Neuron (in vitro differentiated cells): ENCODE data around the gene DDX24.

ENCODE experiments used
- H2AFZ ChIP-seq: one replicate; pipeline ENCODE4 v1.6.1; 2013; ENCODE audit warnings: low read depth, mild to moderate bottlenecking, inconsistent platforms, low read length, moderate library complexity
- H3K27me3 ChIP-seq: one replicate; pipeline ENCODE4 v1.6.1; 2013; ENCODE audit warnings: low read length; ENCODE audit not compliant: insufficient read depth
- H3K36me3 ChIP-seq: one replicate; pipeline ENCODE4 v1.6.1; 2013; ENCODE audit warnings: low read length; ENCODE audit not compliant: insufficient read depth
- H3K4me1 ChIP-seq: one replicate; pipeline ENCODE4 v1.6.1; 2013; ENCODE audit warnings: low read length; ENCODE audit not compliant: insufficient read depth
- H3K4me3 ChIP-seq: 2 replicates; pipeline ENCODE4 v1.5.1; 2013; ENCODE audit warnings: mild to moderate bottlenecking, low read length, moderate library complexity
- H3K9me3 ChIP-seq: one replicate; pipeline ENCODE4 v1.6.1; 2013; ENCODE audit warnings: low read length

The DDX24 gene

DNA sequence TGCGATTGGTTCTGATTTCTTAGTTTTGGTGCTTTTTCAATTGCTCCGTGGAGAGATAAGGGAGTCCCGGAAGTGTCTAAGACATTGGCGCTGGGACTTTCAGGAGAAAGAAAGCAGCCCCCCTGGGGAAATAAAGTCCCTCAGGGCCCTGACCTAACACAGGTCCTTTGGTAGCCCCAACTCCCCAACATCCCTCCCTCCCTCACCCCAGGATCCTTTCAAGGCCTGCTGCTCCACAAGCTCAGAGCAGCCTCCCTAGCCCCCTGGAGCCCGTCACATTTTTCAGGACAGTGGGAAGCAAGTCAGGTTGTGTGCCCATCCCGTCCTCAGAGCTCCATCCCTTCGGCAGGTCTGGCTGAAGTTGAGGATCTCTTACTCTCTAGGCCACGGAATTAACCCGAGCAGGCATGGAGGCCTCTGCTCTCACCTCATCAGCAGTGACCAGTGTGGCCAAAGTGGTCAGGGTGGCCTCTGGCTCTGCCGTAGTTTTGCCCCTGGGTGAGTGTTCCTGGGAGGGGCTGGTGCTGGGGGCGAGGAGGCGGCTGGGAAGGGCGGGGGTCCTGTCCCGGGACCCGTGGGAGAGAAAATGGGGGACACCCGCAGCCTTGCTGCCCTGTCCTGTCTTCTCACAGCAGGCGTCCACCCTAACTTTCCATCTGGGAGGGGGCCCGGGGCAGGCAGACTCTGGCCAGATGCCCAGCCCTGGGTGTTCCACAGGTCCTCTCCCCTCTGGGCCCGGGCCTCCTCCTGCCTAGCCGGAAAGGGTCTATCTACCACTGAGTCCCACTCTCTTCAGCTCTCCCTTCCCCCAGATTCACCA lies 30.5 kb upstream of the DDX24 start:
- Histone ChIP-seq H3K36me3 (no peaks in the 10 kb centered on the region), H3K27me3 (no peaks in the 10 kb centered on the region), H3K9me3 (no peaks in the 10 kb centered on the region), H3K4me1 (no peaks in the 10 kb centered on the region), H2AFZ (no peak overlapping the region), H3K4me3 (no peak overlapping the region)

GRCh38 chr14:94110552-94111181 lies 29.7 kb upstream of the DDX24 start, which contains the start of gene IFI27:
Gene IFI27, plus strand, starts transcription at chr14:94110736.
- H3K27me3 ChIP-seq: no peaks in the 10 kb centered on the region
- H3K9me3 ChIP-seq: no peaks in the 10 kb centered on the region
- H2AFZ ChIP-seq: no peak within 1 kb of the TSS
- no peaks in the 10 kb centered on the region for H3K4me1 ChIP-seq
- no peaks in the 10 kb centered on the region for H3K36me3 ChIP-seq
- H3K4me3 ChIP-seq: no peak within 1 kb of the TSS

DNA sequence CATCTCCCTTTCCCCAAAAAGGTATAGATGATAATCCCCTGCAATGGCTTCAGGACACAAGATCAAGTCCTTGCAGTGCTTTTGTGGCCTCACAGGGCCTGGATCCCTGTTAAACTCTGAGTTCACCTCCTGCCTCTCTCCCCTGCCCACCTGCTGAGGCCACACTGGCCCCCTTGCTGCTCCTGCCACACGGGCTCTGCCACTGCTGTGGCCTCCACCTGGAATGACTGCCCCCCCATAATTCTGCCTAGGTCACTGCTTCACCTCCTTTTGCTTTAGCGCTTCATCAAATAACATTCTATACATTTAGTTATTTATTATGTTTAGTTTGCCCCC lies 28.9 kb upstream of the DDX24 start:
- no peak overlapping the region for H2AFZ ChIP-seq
- H3K36me3 ChIP-seq: no peaks in the 10 kb centered on the region
- no peaks in the 10 kb centered on the region for H3K4me1 ChIP-seq
- H3K4me3 ChIP-seq: no peak overlapping the region
- no peaks in the 10 kb centered on the region for H3K9me3 ChIP-seq
- no peaks in the 10 kb centered on the region for H3K27me3 ChIP-seq

DNA sequence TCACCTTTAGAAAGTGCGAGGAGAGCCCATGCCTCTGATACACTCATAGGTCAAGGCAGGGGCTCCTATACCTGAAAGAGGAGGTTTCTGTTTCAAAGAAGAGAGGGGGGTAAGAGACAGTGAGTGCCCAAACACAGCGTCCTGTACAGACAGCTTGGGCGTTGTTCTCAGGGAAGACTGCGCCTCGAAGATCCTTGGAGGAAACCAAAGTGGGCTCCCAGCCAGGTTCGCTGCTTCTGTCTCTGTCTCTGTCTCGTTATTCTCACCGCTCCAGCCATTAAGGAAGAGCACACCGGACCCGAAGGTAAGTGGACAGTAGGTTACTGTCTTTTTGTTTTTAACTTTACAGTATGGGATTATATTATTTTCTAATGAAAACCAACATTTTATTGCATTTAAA lies 23.7 kb upstream of the DDX24 start:
- Histone ChIP-seq H3K27me3 (no peaks in the 10 kb centered on the region), H3K36me3 (no peaks in the 10 kb centered on the region), H3K4me1 (no peaks in the 10 kb centered on the region), H2AFZ (no peak overlapping the region), H3K4me3 (no peak overlapping the region), H3K9me3 (no peaks in the 10 kb centered on the region)

DNA sequence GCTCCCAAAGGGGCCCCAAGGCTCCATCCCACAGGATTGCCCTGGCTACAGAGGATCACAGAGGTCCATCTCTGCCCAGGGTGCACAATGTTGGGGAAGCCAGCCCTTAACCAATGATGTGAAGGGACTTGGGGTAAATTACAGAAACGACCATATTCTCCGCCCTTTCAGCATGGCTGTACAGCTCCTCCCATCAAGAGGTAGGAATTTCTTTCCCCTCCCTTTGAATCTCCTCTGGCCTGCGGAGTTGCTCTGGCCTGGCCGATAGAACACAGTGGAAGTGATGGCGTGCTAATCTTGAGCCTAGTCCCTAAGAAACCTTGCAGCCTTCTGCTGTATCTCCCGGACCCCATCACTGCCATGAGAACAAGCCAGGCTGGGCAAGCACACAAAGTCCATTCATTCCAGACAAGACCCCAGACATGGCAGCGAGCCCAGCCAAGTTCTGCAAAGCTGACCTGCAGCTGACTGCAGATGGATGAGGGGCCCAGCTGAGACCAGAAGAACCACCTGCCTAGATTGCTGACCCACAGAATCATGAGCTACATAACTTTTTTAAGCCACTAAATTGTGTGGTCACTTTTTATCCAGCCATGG lies 22.6 kb upstream of the DDX24 start:
- Histone ChIP-seq H3K9me3 (no peaks in the 10 kb centered on the region), H3K27me3 (no peaks in the 10 kb centered on the region), H2AFZ (no peak overlapping the region), H3K4me3 (no peak overlapping the region), H3K36me3 (no peaks in the 10 kb centered on the region), H3K4me1 (no peaks in the 10 kb centered on the region)

GRCh38 chr14:94102768-94103482 lies 21.9 kb upstream of the DDX24 start:
- Histone ChIP-seq H2AFZ (no peak overlapping the region), H3K27me3 (no peaks in the 10 kb centered on the region), H3K9me3 (no peaks in the 10 kb centered on the region), H3K4me1 (no peaks in the 10 kb centered on the region), H3K36me3 (peaks cover 5% of the 10 kb centered on the region), H3K4me3 (no peak overlapping the region)

DNA sequence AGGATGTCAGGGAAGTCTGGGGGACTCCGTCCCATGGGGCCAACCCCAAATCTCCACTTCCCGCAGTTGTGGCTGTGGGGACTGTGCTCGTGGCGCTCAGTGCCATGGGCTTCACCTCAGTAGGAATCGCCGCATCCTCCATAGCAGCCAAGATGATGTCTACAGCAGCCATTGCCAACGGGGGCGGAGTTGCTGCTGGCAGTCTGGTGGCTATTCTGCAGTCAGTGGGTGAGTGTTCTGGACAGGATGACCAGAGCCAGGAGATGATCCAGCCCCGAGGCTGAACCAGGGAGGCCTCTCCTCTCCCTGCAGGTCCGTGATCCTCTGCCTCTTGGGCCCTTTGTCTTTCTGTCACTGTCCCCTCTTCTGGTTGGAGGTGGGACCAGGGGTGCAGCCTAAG lies 20.7 kb upstream of the DDX24 start:
- Histone ChIP-seq H3K4me1 (no peaks in the 10 kb centered on the region), H3K27me3 (no peaks in the 10 kb centered on the region), H3K4me3 (no peak overlapping the region), H2AFZ (no peak overlapping the region), H3K9me3 (no peaks in the 10 kb centered on the region), H3K36me3 (peaks cover 5% of the 10 kb centered on the region)

DNA sequence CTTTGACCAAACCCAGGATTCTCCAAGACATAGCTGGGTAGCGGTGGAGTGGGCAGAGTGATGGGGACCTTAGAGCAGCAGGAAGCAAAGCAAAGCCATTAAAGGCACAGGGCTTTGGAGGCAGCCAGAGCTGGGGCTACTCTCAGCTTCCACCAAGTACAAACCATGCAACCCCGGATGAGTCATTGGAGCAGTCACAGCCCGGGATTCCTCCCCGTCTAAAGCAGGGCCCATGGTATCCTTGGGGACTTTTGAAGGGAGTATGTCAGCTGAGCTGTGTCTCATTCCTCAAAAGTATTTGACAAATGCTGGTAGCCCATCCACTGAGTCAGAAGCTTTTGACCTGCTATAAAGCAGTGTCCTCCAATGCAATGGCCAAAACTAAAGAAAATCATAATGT lies 19.8 kb upstream of the DDX24 start:
- no peak overlapping the region for H3K4me3 ChIP-seq
- H3K9me3 ChIP-seq: no peaks in the 10 kb centered on the region
- H2AFZ ChIP-seq: no peak overlapping the region
- no peaks in the 10 kb centered on the region for H3K27me3 ChIP-seq
- H3K4me1 ChIP-seq: no peaks in the 10 kb centered on the region
- H3K36me3 ChIP-seq: peaks cover 5% of the 10 kb centered on the region

DNA sequence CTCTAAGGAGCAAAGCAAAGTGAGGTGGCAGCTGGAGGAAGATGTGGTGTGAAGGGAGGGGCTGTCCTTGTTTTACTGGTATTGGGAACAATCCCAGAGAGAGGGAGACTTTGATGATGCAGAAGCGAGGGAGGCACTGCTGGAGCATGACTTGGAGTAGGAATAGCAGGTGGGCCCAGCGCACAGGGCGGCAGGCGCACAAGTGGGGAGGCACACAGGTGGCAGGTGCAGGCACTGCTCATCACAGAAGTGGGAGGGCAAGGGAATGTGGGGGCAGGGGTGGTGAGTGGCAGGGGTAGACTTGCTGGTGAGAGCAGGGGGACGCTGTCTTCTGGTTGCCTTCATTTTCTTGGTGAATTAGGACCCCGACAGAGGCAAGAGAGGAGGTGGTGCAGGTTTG lies 18.0 kb upstream of the DDX24 start:
- Histone ChIP-seq H2AFZ (no peak overlapping the region), H3K4me3 (no peak overlapping the region), H3K9me3 (no peaks in the 10 kb centered on the region), H3K4me1 (no peaks in the 10 kb centered on the region), H3K27me3 (no peaks in the 10 kb centered on the region), H3K36me3 (peaks cover 5% of the 10 kb centered on the region)

DNA sequence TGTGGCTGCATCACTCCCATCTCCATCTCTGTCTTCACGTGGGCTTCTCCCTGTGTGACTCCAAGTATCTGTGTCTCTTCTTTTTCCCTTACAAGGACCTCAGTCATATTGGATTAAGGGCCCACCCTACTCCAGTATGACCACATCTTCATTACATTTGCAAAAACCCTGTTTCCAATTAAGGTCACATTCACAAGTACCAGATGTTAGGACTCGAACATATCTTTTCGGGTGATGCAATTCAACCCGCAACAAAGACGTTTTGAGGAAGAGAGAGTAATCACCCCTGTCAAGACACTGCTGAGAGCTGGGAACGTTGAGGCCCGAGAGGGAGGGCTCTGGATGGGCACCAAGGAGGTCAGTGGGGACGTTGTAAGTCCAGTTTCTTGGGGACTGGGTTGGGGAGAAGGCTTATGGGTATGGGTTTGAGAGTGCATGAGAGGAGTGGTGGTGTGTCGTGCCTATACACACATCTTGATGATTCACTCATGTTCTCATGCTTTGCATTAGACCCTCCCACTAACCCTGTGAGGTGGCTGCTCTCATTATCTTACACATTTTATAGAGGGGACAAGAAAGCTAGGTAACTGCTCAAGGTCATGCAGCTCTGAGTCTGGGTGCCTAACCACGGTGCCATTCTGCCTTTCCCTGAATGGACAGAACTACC lies 17.5 kb upstream of the DDX24 start:
- H3K9me3 ChIP-seq: no peaks in the 10 kb centered on the region
- H2AFZ ChIP-seq: no peak overlapping the region
- H3K36me3 ChIP-seq: peaks cover 5% of the 10 kb centered on the region
- no peaks in the 10 kb centered on the region for H3K27me3 ChIP-seq
- no peaks in the 10 kb centered on the region for H3K4me1 ChIP-seq
- no peak overlapping the region for H3K4me3 ChIP-seq

DNA sequence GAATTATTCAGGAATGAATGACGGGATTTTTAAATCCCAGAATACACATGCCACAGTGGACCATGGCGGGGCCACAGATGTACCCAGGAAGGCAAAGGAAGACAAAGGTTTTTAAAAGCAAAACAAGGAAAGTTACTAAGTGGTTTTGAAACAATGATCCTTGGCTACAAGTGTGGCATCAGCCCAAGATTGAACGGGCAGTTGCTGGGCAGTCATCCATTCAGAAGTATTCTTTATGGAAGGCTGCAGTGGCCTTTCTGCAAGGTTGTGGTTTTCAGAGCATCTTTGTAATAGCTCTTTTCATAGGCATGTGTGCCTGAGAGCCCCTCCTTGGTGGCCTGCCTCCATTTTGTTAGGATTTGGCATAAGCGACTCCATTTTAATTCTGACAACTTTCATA lies 16.1 kb upstream of the DDX24 start:
- H3K27me3 ChIP-seq: no peaks in the 10 kb centered on the region
- H3K36me3 ChIP-seq: peaks cover 5% of the 10 kb centered on the region
- no peak overlapping the region for H2AFZ ChIP-seq
- H3K9me3 ChIP-seq: no peaks in the 10 kb centered on the region
- H3K4me3 ChIP-seq: no peak overlapping the region
- H3K4me1 ChIP-seq: no peaks in the 10 kb centered on the region

GRCh38 chr14:94093418-94093817 lies 12.4 kb upstream of the DDX24 start:
- no peak overlapping the region for H2AFZ ChIP-seq
- peaks cover 3% of the 10 kb centered on the region for H3K36me3 ChIP-seq
- no peaks in the 10 kb centered on the region for H3K4me1 ChIP-seq
- H3K9me3 ChIP-seq: no peaks in the 10 kb centered on the region
- H3K4me3 ChIP-seq: no peak overlapping the region
- H3K27me3 ChIP-seq: no peaks in the 10 kb centered on the region

- H3K4me1 ChIP-seq: no peaks in the 10 kb centered on the region
- no peaks in the 10 kb centered on the region for H3K9me3 ChIP-seq
- no peak overlapping the region for H3K4me3 ChIP-seq
- no peaks in the 10 kb centered on the region for H3K27me3 ChIP-seq
- no peak overlapping the region for H2AFZ ChIP-seq
- no peaks in the 10 kb centered on the region for H3K36me3 ChIP-seq
These were observed 8.5 kb upstream of the DDX24 start for GRCh38 chr14:94089479-94089878.
